NOMO-1 (cell line): ENCODE data around the gene CGNL1.

Experiments used
- DNase-seq, 2 experiments: peaks; one replicate each; lab custom pipeline; 2025; ENCODE audit not compliant: unreplicated experiment in 2 of 2; lab: John Stamatoyannopoulos, UW

The CGNL1 gene

DNA sequence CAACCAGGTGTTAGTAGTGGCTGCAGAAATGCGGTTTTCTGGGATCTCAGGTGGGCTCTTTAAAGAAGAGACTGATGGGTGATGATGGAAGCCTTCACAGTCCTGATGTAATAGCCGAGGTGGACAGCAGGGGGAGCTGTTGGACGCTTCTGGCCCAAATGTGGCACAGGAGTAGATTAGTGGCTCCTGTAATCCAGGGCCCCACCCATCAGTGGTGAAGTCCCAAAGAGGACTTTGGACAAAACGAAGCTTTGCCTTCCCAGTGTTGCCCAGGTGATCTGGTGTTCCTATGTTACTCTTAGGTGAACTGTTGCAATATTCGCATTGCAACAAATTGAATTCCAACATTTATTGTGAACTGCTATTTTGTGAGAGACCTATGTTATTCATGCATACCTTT, 183.6 kb downstream of the CGNL1 start:
- DNase-seq = no peak

DNA sequence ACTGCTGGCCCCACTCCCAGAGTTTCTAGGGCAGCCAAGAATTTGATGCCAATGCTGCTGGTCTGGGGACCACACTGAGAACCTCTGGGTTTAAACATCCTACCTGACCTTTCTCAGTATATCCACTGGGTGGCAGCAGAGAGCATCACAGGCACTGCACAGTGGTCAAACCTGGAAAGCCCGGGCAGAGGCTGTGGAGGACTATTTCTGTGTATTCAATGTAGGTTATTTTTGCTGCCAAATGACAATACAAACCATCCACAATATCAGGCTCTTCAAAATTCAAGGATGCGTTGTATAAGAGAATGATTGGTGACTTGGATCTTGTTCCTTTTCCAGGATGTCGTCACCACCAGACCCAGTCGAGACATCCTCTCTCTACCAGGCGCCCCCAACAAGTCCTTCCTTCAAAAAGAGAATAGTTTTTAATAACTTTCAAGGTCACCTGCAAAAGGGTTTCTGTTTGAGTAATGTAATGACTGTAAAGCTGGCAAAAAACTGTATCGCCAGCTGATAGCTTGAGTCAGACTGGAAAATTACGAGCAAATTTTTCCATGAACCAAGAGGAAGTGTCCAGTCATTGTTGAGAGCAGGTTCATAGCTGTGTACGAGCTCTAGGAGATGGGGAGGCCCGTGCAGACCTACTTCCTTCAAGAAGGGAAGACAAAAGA, 184.9 kb downstream of the CGNL1 start:
- peak; percentile 31 to 69 for DNase-seq

DNA sequence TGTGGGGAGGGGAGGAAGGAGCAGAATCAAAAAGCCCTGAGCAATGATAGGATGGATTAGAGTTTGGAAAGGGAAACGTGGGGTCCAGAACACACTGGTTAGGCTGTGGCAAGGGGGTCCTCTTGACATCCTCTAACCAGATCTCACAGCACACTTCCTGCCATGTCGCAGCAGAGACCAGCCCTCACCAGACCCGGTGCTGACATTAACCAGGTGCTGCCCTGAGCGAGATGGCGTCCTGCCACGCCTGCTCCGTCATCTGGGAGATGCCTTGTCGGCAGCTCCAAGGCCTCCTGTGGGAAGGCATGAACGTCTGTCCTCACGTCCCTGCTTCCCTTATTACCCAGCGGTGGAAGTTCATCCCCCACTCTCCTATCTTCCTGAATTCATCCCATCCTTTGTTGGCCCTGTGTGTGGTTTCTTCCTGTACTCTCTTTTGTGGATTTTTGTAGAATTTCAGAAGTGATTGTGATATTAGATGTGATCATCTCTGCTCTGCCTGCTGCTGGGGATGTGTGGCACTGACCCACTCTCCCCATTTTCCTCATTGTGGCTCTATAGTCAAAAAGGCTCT, 186.0 kb downstream of the CGNL1 start:
- no peak for DNase-seq

DNA sequence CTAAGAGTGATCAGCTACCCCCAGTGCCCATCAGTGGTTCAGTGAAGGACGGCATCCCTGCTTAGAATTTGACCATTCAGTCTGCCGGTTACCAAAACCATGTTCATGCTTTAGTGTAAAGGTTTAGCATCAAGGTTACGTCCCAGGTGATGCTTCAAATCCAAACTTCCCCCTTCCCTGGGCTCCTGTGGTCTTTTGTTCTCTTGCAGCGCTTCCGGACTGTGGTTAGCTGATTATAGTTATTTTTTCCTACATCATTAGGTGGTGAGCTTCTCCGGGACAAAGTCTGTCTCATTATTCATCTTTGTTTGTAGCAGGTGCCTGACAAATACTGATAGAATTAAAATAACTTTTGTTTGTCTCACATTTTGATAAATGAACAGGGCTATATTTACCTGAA, 187.1 kb downstream of the CGNL1 start:
- DNase-seq = no peak

DNA sequence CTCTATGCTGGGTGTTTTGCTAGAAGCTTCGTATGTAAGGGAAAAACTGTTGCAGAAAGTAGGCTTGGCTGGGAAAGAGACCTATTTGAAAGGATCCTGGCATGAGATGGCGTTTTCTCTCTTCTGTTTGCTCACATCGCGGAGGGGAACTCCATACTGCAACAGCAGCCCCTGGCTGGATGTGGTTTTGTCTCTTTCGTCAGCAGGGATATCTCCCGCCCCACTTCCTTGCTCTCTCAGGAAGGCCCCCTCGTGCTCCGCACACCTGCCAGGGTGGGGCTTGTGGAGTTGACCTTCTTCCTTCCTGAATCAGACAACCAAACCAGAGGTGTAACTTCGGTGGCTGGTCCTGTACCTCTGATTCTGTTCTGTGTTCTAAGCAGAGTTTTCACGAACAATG, 189.0 kb downstream of the CGNL1 start:
- DNase-seq = no peak

DNA sequence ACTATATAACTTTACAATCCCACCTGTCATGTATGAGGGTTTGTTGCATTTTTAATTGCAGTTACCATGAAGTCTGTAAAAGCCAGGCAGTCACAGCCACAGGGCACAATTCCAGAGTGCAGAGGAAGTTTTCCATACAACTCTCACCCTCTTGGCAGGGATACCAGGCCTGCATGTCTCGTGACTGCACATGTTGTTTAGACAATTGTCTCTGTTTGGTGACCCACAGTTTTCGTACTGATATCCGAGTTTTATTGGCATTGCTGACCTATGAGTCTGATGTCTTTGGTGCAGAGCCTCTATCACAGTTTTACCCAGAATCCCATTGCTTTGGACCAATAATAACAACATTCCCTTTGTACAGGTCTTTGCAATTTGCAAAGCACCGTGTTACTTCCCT, 190.5 kb downstream of the CGNL1 start:
- DNase-seq = no peak

DNA sequence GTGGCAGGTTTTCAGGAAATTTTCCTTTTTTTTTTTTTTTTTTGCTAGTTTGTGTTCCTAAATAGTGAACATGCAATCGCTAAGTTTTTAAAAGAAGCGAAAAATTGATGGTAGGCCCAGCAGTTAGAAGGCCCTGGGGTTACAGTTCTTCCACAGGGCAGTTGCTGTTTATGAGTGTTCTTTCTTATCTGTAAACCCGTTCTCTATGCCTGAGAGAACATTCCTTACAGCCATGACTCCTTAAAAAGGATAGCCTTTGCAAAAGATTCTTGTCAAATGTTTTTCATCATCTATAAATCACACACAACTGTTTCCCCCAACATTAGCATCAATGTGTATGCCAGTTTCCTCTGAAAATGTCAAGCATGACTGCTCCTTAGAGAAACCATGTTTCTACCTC, 191.6 kb downstream of the CGNL1 start:
- DNase-seq = no peak

DNA sequence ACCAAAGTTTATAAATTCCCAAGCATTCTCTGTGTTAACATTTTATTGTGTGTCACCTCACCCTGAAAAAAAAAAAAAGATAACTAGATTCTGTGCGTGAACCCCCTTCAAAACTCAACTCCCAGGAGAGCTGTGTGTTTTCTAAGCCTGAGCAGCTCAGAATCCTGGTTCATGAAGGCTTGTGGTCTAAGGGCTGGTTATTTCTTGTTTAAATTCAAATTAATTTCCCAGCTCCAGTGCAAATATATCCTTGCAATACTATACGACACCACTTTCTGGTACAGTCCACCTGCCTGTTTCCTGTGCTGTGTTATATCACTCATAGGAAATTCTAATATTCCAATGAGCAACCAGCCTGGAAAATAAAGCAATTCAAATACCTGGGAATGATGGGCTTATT, 192.0 kb downstream of the CGNL1 start:
- no peak for DNase-seq

DNA sequence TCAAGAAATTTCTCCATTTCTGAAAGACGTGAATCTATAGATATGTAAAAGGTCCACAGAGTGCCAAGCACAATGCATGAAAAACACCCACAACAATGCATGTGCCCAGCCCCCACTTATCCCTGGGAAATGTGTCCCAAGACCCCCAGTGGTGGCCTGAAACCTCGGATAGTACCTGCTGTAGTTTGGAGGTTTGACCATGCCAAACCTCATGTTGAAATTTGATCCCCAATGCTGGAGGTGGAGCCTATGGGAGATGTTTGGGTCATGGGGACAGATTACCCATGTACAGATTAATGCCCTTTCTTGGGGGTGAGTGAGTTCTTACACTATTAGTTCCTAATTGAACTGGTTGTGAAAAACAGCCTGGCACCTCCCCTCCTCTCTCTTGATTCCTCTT, 194.0 kb downstream of the CGNL1 start:
- no peak for DNase-seq

DNA sequence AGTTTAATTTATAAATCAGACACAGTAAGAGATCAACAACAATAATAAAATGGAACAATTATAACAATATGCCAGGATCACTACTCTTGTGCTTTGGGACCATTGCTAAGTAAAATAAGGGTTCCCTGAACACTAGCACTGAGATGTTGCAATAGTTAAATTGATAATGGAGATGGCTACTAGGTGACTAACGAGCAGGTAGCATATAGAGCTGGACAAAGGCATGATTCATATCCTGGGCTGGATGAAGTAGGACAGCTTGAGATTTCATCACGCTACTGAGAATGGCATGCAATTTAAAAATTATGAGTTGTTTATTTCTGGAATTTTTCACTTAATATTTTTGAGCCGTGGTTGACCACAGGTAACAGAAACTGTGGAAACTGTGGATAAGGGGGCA, 194.7 kb downstream of the CGNL1 start:
- DNase-seq = no peak

DNA sequence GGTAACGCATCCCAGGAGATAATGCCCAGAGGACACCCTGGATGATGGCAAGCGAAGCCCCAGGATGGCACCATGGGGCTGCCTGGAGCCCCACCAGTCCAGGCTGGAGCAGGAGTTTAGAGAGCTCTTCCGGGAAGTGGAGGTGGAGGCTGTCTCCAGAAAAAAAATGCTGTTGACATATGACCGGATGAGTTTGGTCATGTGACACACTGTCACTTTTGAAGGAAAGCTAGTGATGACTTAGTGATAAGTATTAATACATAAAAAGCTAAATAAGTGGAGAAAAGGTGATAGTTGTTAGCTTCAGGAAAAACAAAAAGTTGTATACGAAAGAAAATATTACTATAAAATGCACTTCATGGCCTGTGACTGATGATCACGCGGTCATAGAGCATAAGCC, 195.4 kb downstream of the CGNL1 start:
- DNase-seq = no peak

DNA sequence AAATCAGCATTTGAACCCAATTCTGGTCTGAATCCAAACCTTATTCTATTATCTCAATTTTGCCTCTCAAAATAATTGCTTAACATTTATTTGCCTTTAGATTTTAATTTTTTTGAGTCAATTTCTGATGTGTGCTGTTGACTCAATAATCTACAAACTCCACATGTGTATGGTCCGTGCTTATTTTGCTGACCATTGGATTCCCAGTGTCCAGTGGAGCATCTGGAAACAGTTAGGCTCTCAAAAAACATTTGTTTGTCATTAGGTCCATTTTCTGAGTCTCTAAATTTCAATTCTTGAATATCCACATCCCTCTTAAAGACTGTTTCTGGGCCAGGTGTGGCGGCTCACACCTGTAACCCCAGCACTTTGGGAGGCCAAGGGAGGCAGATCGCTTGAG, 196.2 kb downstream of the CGNL1 start:
- no peak for DNase-seq

DNA sequence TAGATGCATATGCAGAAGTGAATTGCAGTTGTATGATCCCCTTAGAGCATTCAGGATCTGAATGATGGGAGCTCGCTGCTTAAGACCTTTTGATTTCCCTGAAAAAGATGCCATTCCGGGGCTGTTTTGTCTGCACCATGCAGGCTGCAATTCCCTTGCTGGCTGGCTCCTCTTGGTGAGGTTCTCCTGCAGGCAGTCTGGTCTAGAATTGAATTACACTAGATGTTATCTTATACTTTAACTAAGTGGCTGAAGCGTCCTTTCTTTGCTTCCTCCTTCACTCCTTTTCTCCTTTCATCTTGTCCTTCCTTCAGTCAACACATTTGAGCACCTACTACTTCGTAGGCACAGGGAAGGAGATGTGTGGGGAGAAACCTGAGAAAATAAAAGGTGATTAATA, 196.8 kb downstream of the CGNL1 start:
- no peak for DNase-seq

DNA sequence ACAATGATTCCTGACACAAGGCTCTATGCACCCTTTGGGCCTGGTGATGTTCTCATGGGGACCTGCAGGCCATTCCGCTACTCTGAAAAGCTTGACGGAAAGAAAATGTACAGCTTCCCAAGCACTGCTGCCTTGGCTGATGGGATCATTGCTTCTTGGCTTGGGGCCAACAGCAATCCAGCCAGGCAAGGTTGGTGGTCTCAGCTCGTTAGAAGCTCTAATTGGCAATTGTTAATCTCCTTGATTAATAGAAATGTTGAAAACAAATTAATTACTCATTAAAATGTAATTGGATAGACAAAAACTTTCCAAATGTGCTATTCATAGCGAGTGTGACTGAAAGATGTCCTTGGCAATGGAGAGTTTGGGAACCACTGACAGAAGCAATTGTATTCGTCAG, 199.1 kb downstream of the CGNL1 start:
- no peak for DNase-seq

DNA sequence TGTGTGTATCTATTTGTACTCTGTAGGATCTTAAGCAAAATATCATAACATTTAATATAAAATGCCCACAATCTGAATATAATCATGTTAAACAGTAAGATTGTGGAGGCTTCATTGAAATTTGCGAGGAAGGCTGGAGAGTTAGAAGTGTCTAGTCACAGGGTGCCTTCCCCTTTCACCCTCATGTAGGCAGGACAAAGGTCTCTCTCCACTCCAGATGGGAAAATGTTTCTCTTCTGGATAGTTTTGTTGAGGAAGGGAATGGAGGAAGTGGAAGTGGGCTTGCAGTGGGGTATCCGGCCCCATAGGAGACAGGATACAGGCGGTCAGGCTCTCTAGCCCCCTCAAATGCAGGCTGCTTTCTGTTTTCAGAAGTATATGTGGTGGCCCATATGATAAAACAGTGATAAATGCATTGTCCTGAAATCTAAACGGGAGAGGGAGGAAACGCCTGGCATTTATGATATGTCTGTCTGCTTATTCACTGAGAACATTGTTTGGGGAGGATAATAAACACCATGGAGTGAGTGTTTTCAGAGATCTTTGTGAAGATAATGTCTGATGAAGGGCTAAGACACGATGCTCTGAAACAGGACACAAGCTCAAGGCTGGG, 202.1 kb downstream of the CGNL1 start:
- no peak for DNase-seq

DNA sequence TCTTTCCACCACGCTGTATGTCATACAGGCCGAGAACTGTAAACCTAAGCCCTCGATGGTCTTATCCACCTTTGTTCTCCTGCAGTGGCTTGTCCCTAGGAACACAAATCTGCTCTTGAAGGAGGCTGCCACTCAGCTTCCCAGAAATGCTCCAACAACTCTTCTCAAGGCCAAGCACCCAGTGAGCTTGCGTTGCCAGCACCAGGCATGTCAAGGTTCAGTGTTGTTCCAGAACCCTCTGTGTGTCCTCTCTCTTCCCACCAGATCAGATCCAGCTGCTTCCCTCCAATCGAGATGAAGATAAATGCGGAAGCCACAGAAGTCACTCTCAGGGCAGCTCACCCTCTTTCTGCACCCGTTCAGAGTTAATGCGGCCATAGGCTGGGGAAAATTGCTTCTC, 204.1 kb downstream of the CGNL1 start:
- DNase-seq = no peak

DNA sequence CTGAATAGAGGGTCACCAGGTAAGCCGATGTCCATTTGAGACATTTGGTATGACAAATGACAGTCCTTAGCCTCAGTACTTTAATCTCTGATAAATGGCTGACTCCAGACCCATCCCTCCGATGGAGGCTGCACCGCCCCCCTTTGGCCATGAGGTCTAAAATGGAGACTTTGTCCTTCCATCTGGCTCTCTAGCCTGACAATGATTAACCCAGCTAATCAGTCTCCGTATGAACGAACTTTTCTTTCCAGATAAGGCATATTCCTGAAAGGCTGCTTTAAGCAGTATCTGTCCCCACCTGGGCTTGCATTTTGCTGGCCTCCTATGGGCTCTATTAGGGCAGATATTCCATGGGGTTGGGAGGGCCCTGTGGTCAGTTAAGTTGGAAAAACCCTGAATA, 204.6 kb downstream of the CGNL1 start:
- no peak for DNase-seq

DNA sequence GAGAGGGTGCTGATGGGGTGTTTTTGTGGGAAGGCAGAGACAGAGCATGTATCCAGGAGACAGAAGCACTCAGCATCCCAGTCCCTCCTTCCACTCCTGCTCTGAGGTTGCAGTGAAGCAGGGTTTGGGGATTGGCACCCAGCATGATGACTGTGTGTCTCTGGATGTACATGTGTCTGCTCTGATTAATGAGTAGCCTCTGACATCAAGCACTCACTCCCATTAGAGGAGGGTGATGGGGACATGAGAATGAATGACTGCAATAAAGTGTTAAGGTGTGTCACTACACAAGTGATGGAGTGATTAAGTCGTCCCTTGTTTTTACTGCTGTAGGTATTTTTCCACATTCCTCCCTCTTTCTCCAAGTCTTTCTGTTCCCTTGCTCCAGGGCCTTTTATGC, 205.8 kb downstream of the CGNL1 start:
- DNase-seq = no peak

DNA sequence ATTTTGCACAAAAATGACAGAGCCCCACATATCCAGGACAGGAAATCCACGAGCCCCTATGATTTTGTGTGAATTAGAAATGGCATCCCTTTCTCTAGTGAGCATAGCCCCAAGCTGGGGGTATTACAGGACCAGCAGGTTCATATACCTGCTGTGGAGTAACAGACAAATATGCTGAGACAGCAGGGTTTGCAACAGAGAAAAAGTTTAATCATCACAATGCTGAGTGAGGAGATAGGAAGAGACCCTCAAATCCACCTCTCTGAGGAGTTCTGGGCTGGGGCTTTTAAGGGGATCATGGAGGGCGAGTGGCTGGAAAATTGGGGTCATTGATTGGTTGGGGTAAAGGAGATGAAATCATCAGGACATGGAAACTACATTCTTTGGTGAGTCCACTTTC, 207.0 kb downstream of the CGNL1 start:
- no peak for DNase-seq

DNA sequence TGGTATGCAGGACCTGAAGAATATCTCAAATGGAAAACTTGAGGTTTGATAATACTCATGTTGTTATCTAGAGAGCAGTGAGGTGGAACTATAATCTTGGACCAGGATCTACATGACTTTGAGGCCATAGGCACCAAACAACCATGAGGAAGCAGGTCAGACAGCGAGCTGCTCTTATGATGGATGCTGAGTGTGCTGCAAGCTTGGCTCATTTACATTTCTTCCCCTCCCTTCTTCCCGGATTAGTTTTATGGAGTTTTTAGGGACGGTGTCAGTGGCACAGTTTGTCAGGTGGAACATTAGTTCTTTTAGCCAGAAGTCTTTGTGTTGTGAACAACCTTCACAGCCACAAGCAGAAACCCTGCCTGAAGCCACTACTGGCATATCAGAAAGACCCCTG, 207.4 kb downstream of the CGNL1 start:
- no peak for DNase-seq

DNA sequence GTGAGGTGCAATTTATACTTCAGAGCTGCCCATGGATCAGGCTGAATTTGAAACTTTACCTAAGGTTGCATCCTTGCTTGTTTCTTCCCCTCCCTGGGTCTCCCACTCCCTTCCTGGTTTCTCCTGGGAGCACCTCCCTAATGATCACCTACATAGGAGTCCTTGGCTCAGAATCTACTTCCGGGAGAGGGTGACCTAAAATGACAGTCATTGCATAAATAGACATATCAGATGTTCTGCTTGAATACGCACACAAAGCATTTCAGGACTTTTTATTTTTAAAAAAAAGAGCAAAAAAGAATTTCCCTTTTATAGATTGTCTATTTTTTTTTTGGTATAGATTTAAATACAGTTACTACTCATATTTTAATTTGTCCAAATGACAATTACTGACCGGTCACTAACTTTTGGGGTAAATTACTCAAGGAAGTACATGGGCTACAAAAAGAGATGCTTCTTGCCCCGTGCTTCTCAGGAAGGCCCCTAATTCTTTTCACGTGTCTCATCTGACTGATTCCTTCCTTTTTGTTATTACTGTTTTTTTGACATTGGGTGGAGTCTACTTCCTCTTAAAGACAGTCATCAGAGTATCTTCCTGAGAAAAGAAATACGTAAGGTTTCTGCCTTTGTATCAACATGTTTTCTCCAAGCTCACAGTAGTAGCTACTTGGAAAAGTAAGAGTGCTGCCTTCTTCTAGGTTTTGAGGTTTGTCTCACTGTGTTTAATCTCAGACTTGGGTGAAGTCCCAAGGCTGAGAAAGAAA, 210.5 kb downstream of the CGNL1 start:
- peak; percentile 11 to 51 for DNase-seq

DNA sequence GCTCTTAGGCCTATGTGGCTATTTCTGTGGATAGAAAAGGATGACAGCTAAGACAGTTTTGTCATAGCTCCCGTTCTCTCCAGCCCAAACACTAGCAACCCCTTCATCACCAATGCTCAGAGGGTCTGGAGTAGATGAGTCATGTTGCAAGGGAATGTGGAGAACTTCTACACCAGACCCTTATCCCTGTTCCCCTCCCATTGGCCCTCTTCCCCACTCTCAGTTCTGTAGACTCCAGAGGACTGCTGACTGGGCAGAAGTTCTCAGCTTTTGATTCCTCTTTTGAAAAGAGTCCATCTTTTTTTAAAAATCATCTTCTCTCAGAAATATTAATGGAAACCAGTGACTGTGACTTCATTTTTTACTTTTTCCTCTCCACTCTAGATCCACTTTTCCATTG, 213.0 kb downstream of the CGNL1 start:
- DNase-seq = no peak
